Hepatocyte (in vitro differentiated cells): ENCODE results near the gene ARHGAP31. TPM values are rescaled to one million over a fixed set of nuclear protein-coding genes. Genes with fewer than 3 reads are reported as not detected.

Experiments used
- DNase-seq: peaks from one replicate; pipeline ENCODE4 v3.0.0-alpha.2; 2016; ENCODE audit warnings: low spot score
- H2AFZ ChIP-seq: fragments of 200-600 bp; sonication (generic); 2 replicates; pipeline ENCODE4 v1.6.0; 2016; ENCODE audit warnings: antibody characterized with exemption, mild to moderate bottlenecking
- H3K27ac ChIP-seq: fragments of 200-600 bp; sonication (generic); 2 replicates; pipeline ENCODE4 v1.5.1; 2016; ENCODE audit warnings: mild to moderate bottlenecking
- H3K27me3 ChIP-seq: fragments of 200-600 bp; sonication (generic); 2 replicates; pipeline ENCODE4 v1.6.1; 2016
- H3K36me3 ChIP-seq: fragments of 200-600 bp; sonication (generic); replicated peaks from 2 replicates; pipeline ENCODE4 v1.5.1; 2016; ENCODE audit warnings: low read depth; ENCODE audit not compliant: insufficient read depth
- H3K4me1 ChIP-seq: fragments of 200-600 bp; sonication (generic); 2 replicates; pipeline ENCODE4 v1.5.1; 2016; ENCODE audit warnings: mild to moderate bottlenecking, moderate library complexity; ENCODE audit not compliant: insufficient read depth
- H3K4me2 ChIP-seq: fragments of 200-600 bp; sonication (generic); 2 replicates; pipeline ENCODE4 v1.6.0; 2016
- H3K4me3 ChIP-seq: fragments of 200-600 bp; sonication (generic); 2 replicates; pipeline ENCODE4 v1.5.1; 2016; ENCODE audit warnings: mild to moderate bottlenecking
- H3K79me2 ChIP-seq: fragments of 200-600 bp; sonication (generic); 2 replicates; pipeline ENCODE4 v1.6.0; 2017; ENCODE audit warnings: mild to moderate bottlenecking
- H3K9me2 ChIP-seq: fragments of 200-600 bp; sonication (generic); replicated peaks from 2 replicates; pipeline ENCODE4 v1.6.0; 2017; ENCODE audit warnings: mild to moderate bottlenecking; ENCODE audit not compliant: insufficient read depth
- H3K9me3 ChIP-seq: fragments of 200-600 bp; sonication (generic); 2 replicates; pipeline ENCODE4 v1.5.1; 2016; ENCODE audit warnings: low read depth, mild to moderate bottlenecking
- H4K20me1 ChIP-seq: fragments of 200-600 bp; sonication (generic); 2 replicates; pipeline ENCODE4 v1.6.0; 2016; ENCODE audit warnings: mild to moderate bottlenecking; ENCODE audit not compliant: insufficient read depth, poor library complexity, severe bottlenecking
- EZH2 ChIP-seq: fragments of 200-600 bp; sonication (generic); IDR thresholded peaks from 2 replicates; pipeline ENCODE4 v1.6.1; 2016; ENCODE audit warnings: antibody characterized with exemption, mild to moderate bottlenecking, borderline replicate concordance
- EZH2phosphoT487 ChIP-seq: fragments of 200-600 bp; sonication (generic); IDR thresholded peaks from one replicate; pipeline ENCODE4 v1.6.1; 2018; ENCODE audit warnings: antibody characterized with exemption, mild to moderate bottlenecking, low read depth, moderate library complexity; ENCODE audit not compliant: unreplicated experiment, severe bottlenecking
- WGBS: methylation state at CpG from one replicate; pipeline ENCODE4 v1.1.6; 2016; ENCODE audit warnings: low lambda C conversion rate; ENCODE audit errors: missing lambda C conversion rate; 5-methylcytosine and 5-hydroxymethylcytosine counted together
- polyA plus RNA-seq: library from polyadenylated mRNA; unstranded; fragments of >200 nt; fragmentation: Nextera tagmentation; extraction: Ambion mirVana; gene quantifications from 2 replicates; pipeline ENCODE4 v1.2.1, GENCODE V29; 2016
- total RNA-seq: library from RNA; depleted of rRNA; stranded (reverse); fragments of >200 nt; gene quantifications from 2 replicates; pipeline ENCODE4 v1.2.3, GENCODE V29; 2014
- TF ChIP-seq, protein P1 (sequence below): fragments of 200-600 bp; sonication (generic); IDR thresholded peaks from 2 replicates; pipeline ENCODE4 v1.5.1; 2016; ENCODE audit warnings: antibody characterized with exemption, mild to moderate bottlenecking; ENCODE audit not compliant: poor library complexity

ARHGAP31 gene
- total and polyA plus RNA-seq, 2 experiments from 2014 or later = 2.9 to 7.3 TPM

DNA sequence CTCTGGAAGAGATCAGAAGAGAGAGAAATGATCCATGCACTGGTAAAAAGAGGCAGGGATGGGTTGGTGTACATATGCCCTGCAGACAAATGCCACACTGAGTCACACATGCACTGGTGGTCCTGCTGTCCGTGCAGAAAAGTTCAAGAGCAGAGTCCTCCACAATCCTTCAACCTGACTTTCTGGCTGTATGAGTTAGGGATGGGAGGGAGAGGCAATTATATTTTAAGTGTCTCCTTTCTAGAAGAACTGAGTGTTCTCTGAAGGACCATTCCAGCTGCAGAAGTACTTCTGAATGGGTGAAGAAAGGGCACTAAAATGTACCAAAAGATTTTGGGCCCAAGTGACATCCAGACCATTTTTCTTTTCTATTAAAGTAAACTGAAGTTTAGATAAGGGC, 142.8 kb downstream of the ARHGAP31 start:
- 100% methylated on average over 1 of the region's 1 CpG for WGBS
- Histone ChIP-seq H3K9me2 (no peaks in the 10 kb centered on the region), H3K4me1 (no peaks in the 10 kb centered on the region), H3K36me3 (no peaks in the 10 kb centered on the region), H2AFZ (no peak overlapping the region), H3K27me3 (no peaks in the 10 kb centered on the region), H3K79me2 (peaks cover 2% of the 10 kb centered on the region), H3K4me3 (no peak overlapping the region), H3K4me2 (no peak overlapping the region), H4K20me1 (no peaks in the 10 kb centered on the region), H3K9me3 (no peaks in the 10 kb centered on the region), H3K27ac (no peak overlapping the region)
- TF ChIP-seq, protein P1, sequence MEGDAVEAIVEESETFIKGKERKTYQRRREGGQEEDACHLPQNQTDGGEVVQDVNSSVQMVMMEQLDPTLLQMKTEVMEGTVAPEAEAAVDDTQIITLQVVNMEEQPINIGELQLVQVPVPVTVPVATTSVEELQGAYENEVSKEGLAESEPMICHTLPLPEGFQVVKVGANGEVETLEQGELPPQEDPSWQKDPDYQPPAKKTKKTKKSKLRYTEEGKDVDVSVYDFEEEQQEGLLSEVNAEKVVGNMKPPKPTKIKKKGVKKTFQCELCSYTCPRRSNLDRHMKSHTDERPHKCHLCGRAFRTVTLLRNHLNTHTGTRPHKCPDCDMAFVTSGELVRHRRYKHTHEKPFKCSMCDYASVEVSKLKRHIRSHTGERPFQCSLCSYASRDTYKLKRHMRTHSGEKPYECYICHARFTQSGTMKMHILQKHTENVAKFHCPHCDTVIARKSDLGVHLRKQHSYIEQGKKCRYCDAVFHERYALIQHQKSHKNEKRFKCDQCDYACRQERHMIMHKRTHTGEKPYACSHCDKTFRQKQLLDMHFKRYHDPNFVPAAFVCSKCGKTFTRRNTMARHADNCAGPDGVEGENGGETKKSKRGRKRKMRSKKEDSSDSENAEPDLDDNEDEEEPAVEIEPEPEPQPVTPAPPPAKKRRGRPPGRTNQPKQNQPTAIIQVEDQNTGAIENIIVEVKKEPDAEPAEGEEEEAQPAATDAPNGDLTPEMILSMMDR = no peak
- TF ChIP-seq EZH2phosphoT487 (no peak), EZH2 (no peak)
- DNase-seq = no peak

DNA sequence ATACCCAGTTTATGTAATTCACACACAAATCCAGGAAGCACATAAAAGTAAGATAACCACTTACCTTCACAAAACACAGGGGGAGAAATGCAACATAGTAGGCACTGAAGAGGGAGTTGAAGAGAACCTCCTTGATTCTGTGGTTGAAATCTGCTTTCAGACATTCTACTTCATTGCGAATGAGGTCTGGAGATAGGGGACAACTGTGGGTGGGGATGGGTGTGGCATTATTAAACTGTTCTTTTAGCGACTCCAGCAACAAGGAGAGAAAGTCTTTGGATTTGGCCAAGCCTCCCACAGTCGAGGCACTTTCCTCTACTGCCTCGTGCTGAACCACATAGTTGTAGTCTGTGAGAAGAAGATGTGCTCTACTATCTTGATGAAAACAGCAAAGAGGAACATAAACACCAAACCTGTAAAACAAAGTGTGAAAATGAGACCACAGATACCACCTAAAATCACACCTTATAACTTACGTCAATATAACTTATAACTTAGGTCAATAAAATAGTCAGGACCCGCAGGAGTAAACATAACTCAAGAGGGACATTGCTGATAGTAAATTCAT, 143.6 kb downstream of the ARHGAP31 start:
- TF ChIP-seq EZH2 = no peak
- TF ChIP-seq, protein P1 = no peak
- no peak for TF ChIP-seq EZH2phosphoT487
- no peak overlapping the region for H3K27ac ChIP-seq
- no peaks in the 10 kb centered on the region for H3K9me3 ChIP-seq
- H3K36me3 ChIP-seq = no peaks in the 10 kb centered on the region
- no peaks in the 10 kb centered on the region for H3K27me3 ChIP-seq
- no peak for DNase-seq
- 93% methylated on average over 6 of the region's 6 CpGs for WGBS
- no peak overlapping the region for H3K4me3 ChIP-seq
- peaks cover 2% of the 10 kb centered on the region for H3K79me2 ChIP-seq
- no peaks in the 10 kb centered on the region for H3K9me2 ChIP-seq
- H3K4me1 ChIP-seq = no peaks in the 10 kb centered on the region
- no peak overlapping the region for H3K4me2 ChIP-seq
- no peaks in the 10 kb centered on the region for H4K20me1 ChIP-seq
- H2AFZ ChIP-seq = no peak overlapping the region

DNA sequence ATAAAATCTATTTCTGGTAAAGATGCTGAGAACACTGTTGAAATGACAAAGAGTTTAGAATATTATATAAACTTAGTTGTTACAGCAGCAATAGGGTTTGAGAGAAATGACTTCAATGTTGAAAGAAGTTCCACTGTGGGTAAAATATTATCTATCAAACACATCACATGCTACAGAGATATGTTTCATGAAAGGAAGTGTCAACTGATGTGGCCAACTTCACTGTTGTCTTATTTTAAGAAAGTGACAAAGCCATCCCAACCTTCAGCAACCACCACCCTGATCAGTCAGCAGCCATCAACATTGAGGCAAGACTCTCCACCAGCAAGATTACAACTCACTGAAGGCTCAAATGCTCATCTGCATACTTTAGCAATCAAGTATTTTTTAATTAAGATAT, 149.0 kb downstream of the ARHGAP31 start:
- Histone ChIP-seq H3K4me1 (no peaks in the 10 kb centered on the region), H3K36me3 (no peaks in the 10 kb centered on the region), H3K27me3 (no peaks in the 10 kb centered on the region), H3K79me2 (peaks cover 18% of the 10 kb centered on the region), H3K4me2 (no peak overlapping the region), H3K9me3 (no peaks in the 10 kb centered on the region), H3K4me3 (no peak overlapping the region), H3K9me2 (no peaks in the 10 kb centered on the region), H2AFZ (no peak overlapping the region), H3K27ac (no peak overlapping the region), H4K20me1 (no peaks in the 10 kb centered on the region)
- no peak for DNase-seq
- TF ChIP-seq EZH2 (no peak), EZH2phosphoT487 (no peak)
- TF ChIP-seq, protein P1 = no peak

DNA sequence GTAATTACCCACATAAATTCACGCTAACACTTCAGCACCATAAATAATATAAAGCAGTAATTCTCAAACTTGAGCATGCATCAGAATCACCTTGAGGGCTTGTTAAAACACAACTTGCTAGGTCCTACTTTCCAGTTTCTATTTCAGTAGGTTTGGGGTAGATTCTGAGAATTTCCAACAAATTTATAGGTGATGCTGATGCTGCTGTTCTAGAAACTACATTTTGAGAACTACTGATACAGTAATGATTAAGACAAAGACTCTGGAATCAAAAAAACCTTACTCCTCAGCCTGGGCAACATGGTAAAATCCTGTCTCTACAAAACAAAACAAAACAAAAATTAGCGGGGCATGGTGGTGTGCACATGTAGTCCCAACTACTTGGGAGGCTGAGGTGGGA, 150.4 kb downstream of the ARHGAP31 start:
- H4K20me1 ChIP-seq = no peaks in the 10 kb centered on the region
- H3K27me3 ChIP-seq = no peaks in the 10 kb centered on the region
- H2AFZ ChIP-seq = no peak overlapping the region
- WGBS = 99% methylated on average over 2 of the region's 2 CpGs
- H3K79me2 ChIP-seq = peaks cover 28% of the 10 kb centered on the region
- H3K4me1 ChIP-seq = no peaks in the 10 kb centered on the region
- H3K9me3 ChIP-seq = no peaks in the 10 kb centered on the region
- DNase-seq = no peak
- H3K36me3 ChIP-seq = no peaks in the 10 kb centered on the region
- H3K9me2 ChIP-seq = no peaks in the 10 kb centered on the region
- H3K4me2 ChIP-seq = no peak overlapping the region
- H3K27ac ChIP-seq = no peak overlapping the region
- no peak overlapping the region for H3K4me3 ChIP-seq
- TF ChIP-seq, protein P1 = no peak
- no peak for TF ChIP-seq EZH2
- TF ChIP-seq EZH2phosphoT487 = no peak
